K562 (cell line): ENCODE measurements around the gene ERGIC1. TPM values are rescaled to one million over a fixed set of nuclear protein-coding genes. Genes with fewer than 3 reads are reported as not detected.

Source experiments
- ARNT ChIP-seq, 2 experiments: fragments of 450-650 bp; IDR thresholded peaks; 2 replicates each; pipeline ENCODE4 v1.6.1; 2016; ENCODE audit warnings: mild to moderate bottlenecking in 1 of 2
- DLX4 ChIP-seq: fragments of 250-450 bp; sonication (Bioruptor Pico); IDR thresholded peaks from 2 replicates; pipeline ENCODE4 v1.6.1; 2021; ENCODE audit warnings: mild to moderate bottlenecking
- E2F6 ChIP-seq, 2 experiments: IDR thresholded peaks; 2 replicates each; pipeline ENCODE4 v1.6.1; 2011; ENCODE audit warnings: borderline replicate concordance in 1 of 2, control low read depth in 1 of 2, low read depth in 1 of 2, low read length in 1 of 2, mild to moderate bottlenecking in 1 of 2, mixed read lengths in 1 of 2, moderate library complexity in 1 of 2; ENCODE audit not compliant: insufficient read depth in 1 of 2, insufficient read length in 1 of 2, poor library complexity in 1 of 2, severe bottlenecking in 1 of 2; ENCODE audit errors: extremely low read depth in 1 of 2
- GATAD2A ChIP-seq: fragments of 450-650 bp; IDR thresholded peaks from 2 replicates; pipeline ENCODE4 v1.6.1; 2017
- ILK ChIP-seq: fragments of 450-650 bp; IDR thresholded peaks from 2 replicates; pipeline ENCODE4 v1.6.1; 2016; ENCODE audit warnings: missing genetic modification characterization, low read depth, mild to moderate bottlenecking, missing compliant biosample characterization, moderate library complexity, borderline replicate concordance
- NFATC3 ChIP-seq: fragments of 450-650 bp; IDR thresholded peaks from 2 replicates; pipeline ENCODE4 v1.6.1; 2017; ENCODE audit warnings: mild to moderate bottlenecking
- PYGO2 ChIP-seq: fragments of 450-650 bp; IDR thresholded peaks from 2 replicates; pipeline ENCODE4 v1.6.1; 2016; ENCODE audit warnings: mild to moderate bottlenecking, missing genetic modification characterization, moderate library complexity, missing compliant biosample characterization
- SREBF2 ChIP-seq: sonication (generic); formaldehyde crosslinking; IDR thresholded peaks from 2 replicates; pipeline ENCODE4 v1.4.0; 2020; ENCODE audit warnings: mild to moderate bottlenecking, missing genetic modification reagents
- ZNF592 ChIP-seq: fragments of 450-650 bp; IDR thresholded peaks from 2 replicates; pipeline ENCODE4 v1.6.1; 2017; ENCODE audit warnings: antibody characterized with exemption, mild to moderate bottlenecking
- ZNF717 ChIP-seq: fragments of 250-450 bp; sonication (Bioruptor Pico); IDR thresholded peaks from 2 replicates; pipeline ENCODE4 v1.5.0; 2021
- polyA plus RNA-seq, 8 experiments: library from polyadenylated mRNA; depleted of rRNA in 4 of 8; stranded (reverse) in 5 of 8; unstranded in 3 of 8; fragments of >200 nt; fragmentation: Nextera tagmentation in 2 of 8; fragmentation: Illumina TruSeq in 1 of 8; extraction: Ambion mirVana in 2 of 8; extraction: Trizol in 1 of 8; gene quantifications; 2 replicates each; pipeline versions ENCODE4 v1.2.1 to v1.2.3, GENCODE V29; 2011 to 2014; ENCODE audit warnings: inconsistent platforms in 1 of 8, missing spikeins in 1 of 8
- total RNA-seq, 7 experiments: library from RNA; depleted of rRNA in 6 of 7; stranded (reverse); fragments of >200 nt in 6 of 7; fragmentation: Illumina TruSeq in 2 of 7; extraction: Trizol in 2 of 7; gene quantifications; 2 replicates each; pipeline versions ENCODE4 v1.2.1 to v1.2.3, GENCODE V29; 2011 to 2021; ENCODE audit warnings: low replicate concordance in 1 of 7
- TF ChIP-seq, protein P1 (sequence below), 2 experiments: IDR thresholded peaks; 2 replicates each; pipeline ENCODE4 v1.6.1; 2012; ENCODE audit warnings: improper control_type of control experiment in 2 of 2, low read depth in 2 of 2, low read length in 2 of 2, borderline replicate concordance in 1 of 2
- TF ChIP-seq, protein P2 (sequence below): IDR thresholded peaks from 2 replicates; pipeline ENCODE4 v1.6.1; 2012; ENCODE audit warnings: low read depth, low read length, improper control_type of control experiment, borderline replicate concordance

ERGIC1 gene
- total and polyA plus RNA-seq, 9 of the 15 experiments (the other 6 are each of a cell fraction or from before 2014, with no cell fraction given), result 5.5 to 68.4 (median 36.4) TPM

- TF ChIP-seq E2F6 (IDR thresholded peaks at IDR 0.05; ENCODE audit: borderline replicate concordance in 1 of 2, extremely low read depth in 1 of 2, insufficient read depth in 1 of 2, insufficient read length in 1 of 2, low read depth in 1 of 2, low read length in 1 of 2, poor library complexity in 1 of 2, severe bottlenecking in 1 of 2) (no peak), DLX4 (no peak), GATAD2A (no peak), NFATC3 (no peak), PYGO2 (tag) (no peak), ZNF592 (peak; percentile 38; the same call in 1 of the 2 replicates), ZNF717 (CRISPR knock-in tag) (no peak), ILK (tag) (no peak), SREBF2 (CRISPR knock-in tag) (no peak), ARNT (IDR thresholded peaks at IDR 0.05) (no peak)
- TF ChIP-seq, protein P1, sequence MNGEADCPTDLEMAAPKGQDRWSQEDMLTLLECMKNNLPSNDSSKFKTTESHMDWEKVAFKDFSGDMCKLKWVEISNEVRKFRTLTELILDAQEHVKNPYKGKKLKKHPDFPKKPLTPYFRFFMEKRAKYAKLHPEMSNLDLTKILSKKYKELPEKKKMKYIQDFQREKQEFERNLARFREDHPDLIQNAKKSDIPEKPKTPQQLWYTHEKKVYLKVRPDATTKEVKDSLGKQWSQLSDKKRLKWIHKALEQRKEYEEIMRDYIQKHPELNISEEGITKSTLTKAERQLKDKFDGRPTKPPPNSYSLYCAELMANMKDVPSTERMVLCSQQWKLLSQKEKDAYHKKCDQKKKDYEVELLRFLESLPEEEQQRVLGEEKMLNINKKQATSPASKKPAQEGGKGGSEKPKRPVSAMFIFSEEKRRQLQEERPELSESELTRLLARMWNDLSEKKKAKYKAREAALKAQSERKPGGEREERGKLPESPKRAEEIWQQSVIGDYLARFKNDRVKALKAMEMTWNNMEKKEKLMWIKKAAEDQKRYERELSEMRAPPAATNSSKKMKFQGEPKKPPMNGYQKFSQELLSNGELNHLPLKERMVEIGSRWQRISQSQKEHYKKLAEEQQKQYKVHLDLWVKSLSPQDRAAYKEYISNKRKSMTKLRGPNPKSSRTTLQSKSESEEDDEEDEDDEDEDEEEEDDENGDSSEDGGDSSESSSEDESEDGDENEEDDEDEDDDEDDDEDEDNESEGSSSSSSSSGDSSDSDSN (IDR thresholded peaks at IDR 0.05; ENCODE audit: borderline replicate concordance in 1 of 2, low read depth in 2 of 2, low read length in 2 of 2), result 0 out of 4 replicates have a peak, but pooled peaks have one; percentile 6 to 37
- TF ChIP-seq, protein P2, sequence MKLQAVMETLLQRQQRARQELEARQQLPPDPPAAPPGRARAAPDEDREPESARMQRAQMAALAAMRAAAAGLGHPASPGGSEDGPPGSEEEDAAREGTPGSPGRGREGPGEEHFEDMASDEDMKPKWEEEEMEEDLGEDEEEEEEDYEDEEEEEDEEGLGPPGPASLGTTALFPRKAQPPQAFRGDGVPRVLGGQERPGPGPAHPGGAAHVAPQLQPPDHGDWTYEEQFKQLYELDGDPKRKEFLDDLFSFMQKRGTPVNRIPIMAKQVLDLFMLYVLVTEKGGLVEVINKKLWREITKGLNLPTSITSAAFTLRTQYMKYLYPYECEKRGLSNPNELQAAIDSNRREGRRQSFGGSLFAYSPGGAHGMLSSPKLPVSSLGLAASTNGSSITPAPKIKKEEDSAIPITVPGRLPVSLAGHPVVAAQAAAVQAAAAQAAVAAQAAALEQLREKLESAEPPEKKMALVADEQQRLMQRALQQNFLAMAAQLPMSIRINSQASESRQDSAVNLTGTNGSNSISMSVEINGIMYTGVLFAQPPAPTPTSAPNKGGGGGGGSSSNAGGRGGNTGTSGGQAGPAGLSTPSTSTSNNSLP, result no peak
These were observed 44.2 kb upstream of the ERGIC1 start (continued) for GRCh38 chr5:172789687-172790495.
